ENCODE results near the gene RGS4.

- no peak for TF ChIP-seq POLR2A (IDR thresholded peaks at IDR 0.05)
- TF ChIP-seq, protein P1, sequence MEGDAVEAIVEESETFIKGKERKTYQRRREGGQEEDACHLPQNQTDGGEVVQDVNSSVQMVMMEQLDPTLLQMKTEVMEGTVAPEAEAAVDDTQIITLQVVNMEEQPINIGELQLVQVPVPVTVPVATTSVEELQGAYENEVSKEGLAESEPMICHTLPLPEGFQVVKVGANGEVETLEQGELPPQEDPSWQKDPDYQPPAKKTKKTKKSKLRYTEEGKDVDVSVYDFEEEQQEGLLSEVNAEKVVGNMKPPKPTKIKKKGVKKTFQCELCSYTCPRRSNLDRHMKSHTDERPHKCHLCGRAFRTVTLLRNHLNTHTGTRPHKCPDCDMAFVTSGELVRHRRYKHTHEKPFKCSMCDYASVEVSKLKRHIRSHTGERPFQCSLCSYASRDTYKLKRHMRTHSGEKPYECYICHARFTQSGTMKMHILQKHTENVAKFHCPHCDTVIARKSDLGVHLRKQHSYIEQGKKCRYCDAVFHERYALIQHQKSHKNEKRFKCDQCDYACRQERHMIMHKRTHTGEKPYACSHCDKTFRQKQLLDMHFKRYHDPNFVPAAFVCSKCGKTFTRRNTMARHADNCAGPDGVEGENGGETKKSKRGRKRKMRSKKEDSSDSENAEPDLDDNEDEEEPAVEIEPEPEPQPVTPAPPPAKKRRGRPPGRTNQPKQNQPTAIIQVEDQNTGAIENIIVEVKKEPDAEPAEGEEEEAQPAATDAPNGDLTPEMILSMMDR (IDR thresholded peaks at IDR 0.05): no peak
Observed at GRCh38 chr1:163068716-163069115, 445 bp upstream of the RGS4 start.

All from heart left ventricle (tissue), 13 donors.